GM19324 (cell line): ENCODE results near the gene ACSL4.
"Not testable (repeated sequence)": the region's sequence is repeated elsewhere in the genome, so short reads cannot be mapped to it uniquely, and the experiment has no call there.

ENCODE experiments used
- ATAC-seq: cut with Tn5 transposase; IDR thresholded peaks from one replicate; pipeline ENCODE4 v1.9.1; 2021; ENCODE audit warnings: mild to moderate bottlenecking, moderate library complexity; ENCODE audit not compliant: unreplicated experiment, low FRiP score

Gene ACSL4

DNA sequence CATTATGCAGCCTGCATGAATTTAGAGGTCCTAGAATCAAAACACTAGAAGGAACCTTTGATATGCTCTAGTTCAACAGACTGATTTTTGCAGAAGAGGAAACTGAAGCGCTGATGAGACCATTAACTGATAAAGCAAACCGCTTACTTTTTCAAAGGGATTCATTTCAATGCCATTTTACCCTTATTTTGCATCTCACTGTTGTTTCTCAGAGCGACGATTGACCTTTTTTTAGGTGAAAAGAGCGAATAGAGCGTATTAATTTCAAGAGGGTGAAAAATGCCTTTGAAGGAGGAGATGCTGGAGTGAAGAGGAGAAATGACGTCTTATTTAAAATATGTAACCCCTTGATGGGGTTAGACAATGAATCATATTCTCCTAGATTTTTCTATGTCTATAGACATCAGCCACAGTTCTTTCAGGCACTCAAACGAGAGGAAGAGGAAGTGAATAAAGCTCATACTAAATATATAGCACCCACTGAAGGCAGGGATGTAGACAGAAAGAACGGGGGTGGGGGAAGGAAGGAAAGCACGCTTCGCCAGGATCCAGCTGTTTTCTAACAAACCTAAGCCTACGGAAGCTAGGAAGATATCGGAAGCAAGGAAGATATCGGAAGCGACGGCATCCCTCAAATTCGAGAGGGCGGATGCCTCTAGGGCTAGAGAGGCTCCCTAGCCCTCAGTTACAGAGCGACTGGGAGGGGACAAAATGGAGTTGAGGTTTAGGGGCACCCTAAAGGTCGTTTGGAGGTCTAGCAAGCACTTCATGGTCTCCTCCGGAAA, 848 bp downstream of the ACSL4 start:
- peak; percentile 21 for ATAC-seq

DNA sequence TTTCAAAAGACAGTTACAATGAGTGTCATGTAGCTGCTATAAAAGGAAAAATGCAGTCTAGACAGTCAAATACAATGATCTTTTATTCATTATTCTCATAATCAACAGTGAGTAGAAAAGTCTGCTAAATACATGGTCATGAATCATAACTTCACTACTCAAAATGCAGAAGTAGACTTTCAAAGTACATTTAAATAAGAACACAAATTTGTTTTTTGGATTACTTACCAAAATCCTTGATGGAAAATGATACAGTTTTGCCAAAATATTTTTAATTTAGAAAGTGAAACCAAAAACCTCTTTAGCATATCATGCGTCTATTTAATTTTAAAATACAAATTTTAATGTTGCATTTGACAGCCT, 4.9 kb downstream of the ACSL4 start:
- ATAC-seq: no peak

DNA sequence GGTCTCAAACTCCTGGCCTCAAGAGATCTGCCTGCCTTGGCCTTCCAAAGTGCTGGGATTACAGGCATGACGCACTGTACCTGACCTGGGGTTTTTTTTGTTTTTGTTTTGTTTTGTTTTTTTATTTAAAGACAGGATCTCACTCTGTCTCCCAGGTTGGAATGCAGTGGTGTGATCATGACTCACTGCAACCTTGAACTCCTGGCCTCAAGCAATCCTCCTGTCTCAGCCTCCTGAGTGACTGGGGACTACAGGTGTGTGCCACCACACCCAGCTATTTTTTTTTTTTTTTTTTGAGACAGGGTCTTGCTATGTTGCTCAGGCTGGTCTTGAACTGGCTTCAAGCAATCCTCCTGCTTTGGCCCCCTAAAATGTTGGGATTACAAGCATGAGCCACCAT, 8.1 kb downstream of the ACSL4 start:
- ATAC-seq: not testable (repeated sequence)

DNA sequence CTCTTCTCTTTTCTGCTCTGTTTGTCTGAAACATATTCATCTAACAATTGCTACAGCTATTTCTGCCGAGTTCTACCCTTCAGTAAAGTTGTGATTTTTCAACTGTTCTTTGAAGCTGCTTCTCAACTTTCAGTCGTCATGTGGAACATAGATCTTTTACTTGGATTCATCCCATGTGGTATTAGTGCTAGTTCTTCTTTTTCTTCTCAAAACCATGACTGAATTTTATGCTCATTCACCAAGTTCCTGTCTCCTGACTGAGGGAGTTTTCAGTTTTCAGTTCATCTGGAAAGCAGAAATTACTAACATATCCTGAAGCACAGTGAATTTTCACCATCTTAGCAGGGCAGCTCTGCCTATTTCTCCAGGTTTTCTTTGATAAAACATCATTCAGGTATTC, 12.1 kb downstream of the ACSL4 start:
- ATAC-seq: no peak

DNA sequence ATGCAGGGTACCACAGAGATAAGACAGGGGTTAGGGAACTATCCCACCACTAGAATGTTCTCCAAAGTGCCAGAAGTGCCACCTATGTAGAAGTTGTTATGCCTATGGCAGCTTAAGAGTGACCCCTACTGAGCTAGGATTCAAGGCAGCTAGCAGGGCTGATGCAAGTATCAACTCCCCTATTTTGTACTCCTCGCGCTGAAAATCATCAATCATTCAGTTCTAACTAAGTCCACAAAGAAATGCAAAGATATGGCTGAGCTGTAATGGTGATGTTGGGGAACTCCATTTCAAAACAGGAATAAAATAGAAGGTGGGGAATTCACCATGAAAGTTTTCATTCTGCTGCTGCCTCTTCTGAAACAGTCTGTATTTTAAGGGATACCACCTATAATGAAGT, 13.8 kb downstream of the ACSL4 start:
- no peak for ATAC-seq

DNA sequence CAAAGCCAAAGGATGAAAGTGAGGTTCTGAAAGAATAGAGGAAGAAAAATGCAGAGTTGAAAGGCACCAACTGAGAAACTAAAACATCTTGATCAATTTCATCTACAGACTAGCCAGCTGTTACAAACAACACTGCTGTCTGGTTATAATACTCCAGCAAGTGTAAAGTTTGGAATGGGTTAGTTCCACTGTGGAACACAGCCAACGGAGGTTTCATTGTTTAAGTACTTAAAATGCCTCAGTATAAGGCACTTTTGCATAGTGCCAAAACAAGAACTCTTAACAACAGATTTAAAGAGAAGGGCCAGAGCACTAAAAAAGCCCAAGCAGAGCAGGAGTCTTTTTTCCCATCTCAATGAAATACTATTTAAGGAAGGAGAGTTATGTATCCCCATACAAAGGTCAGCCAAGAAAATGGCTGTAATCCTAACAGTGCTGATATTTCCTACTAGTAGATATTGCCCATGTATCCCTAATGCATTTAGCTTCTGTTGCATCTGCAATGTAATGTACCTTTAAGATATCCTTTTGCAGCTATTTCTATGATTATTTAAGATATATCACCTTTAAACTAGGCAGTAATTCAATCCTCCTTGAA, 16.5 kb downstream of the ACSL4 start:
- ATAC-seq: no peak

DNA sequence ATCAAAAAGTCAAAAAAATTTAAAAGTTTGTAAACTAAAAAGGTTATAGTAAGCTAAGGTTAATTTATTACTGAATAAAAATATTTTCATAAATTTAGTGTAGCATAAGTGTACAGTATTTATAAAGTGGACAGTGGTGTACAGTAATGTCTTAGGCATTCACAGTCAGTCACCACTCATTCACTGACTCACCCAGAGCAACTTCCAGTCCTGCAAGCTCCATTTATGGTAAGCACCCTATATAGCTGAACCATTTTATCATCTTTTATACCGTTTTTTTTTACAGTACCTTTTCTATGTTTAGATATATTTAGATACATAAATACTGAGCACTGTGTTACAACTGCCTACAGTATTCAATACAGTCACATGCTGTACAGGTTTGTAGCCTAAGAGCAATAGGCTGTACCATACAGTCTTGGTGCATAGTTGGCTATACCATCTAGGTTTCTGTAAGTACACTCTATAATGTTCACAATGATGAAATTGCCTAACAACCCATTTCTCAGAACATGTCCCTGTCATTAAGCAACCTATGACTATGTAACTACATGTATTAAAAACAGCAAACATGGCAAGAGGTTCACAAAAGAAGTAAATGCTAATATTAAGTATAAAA, 18.6 kb downstream of the ACSL4 start:
- no peak for ATAC-seq

DNA sequence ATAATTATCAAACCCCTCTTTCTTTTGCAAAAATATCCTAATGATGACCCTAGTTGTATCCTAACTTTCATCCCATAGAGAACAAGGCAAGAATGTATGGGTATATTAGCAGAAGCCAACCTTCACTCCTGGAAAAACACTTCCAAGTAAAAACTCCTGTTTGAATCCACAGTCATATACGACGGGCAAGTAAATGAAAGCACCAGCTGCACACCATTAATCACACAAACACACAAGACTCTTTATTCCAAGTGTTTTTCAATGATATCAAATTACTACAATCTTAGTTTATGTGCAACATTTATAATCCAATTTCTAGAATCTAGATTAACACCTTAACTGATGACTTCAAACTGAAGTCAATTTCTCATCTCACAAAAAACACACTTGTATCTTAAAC, 22.9 kb downstream of the ACSL4 start:
- ATAC-seq: no peak

DNA sequence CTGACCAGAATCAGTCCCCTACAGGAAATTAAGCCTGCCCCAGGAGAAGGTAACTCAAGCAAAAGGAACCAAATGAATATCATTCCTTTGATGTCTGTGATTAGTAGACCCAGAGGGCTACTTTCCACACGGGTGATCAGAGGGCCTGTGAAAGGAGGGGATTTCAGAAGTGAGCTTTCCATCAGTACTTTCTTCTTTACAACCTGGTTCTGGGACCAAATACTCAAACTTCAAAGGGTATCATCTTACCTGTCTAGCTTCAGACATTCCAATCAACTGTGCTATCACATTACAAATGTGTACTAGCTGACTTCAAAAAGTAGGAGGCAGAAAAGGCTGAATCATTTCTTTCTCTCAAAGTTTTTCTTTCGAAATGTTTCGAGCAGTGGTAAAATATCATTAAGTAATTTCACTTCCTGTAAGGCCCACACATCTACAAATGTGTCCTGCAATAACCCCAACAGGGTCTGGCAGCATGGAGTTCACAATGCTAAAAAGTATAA, 23.9 kb downstream of the ACSL4 start:
- ATAC-seq: peak; percentile 62

DNA sequence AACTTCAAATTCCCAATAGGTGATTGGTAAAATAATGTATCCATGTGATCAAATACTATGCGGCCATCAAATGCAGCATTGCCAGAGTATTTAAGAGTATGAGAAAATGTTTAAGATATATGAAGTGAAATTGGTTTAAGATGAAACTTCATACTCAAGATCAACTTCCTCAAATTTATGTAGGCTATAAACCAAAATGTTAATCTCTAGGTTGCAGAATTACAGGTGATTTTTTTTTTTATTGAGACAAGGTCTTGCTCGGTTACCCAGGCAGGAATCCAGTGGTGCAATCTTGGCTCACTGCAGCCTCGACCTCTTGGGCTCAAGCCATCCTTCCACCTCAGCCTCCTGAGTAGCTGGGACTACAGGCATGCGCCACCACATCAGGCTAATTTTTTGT, 25.3 kb downstream of the ACSL4 start:
- no peak for ATAC-seq

DNA sequence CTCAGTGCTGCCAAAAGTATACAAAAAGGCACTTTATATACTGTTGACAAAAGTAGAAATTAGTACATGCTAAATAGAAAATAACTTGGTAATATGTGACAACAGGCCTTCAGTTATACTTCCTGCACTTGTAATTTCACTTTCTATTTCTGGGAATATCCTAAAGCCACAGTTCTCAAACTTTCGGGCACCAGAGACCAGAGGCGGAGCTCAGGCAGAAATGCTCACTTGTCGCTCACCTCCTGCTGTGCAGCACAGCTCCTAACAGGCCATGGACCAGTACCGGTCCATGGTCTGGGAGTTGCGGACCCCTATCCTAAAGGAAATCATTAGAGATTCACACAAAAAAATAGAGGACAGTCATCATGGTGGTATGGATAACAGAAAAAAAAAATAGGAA, 25.7 kb downstream of the ACSL4 start:
- ATAC-seq: no peak

DNA sequence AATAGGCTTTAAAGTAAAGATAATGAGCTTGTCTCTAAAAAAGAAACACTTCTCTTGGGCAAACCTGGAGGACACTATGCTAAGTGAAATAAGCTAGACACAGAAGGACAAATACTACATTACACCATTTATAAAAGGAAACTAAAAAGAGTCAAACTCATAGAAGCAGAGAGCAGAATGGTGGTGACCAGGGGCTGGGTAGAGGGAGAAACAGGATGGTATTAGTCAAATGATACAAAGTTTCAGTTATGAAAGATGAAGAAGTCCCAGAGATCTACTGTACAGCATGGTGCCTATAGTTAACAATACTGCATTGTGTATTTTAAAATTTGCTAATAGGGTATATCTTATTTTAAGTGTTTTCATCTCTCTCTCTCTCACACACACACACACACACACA, 28.5 kb downstream of the ACSL4 start:
- peak; percentile 65 for ATAC-seq

DNA sequence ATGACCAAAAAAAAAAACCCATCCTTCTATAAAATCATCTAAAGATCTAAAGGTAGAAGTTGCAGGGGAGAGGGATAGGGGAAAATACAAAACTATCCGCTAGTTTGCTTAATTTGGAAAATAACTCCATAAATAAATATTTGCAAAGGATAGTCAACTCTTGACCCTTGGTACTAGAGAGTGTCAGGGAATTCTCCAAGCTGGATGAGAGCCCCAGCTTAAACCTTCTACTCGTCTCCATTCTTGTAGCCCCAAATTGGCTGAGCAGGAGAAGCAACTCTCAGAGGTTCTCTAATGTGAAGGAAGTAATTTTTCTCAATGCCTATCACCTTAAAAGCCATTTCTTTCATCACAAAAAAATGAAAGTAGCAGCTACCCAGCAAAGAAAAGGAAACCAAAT, 35.2 kb downstream of the ACSL4 start:
- no peak for ATAC-seq

DNA sequence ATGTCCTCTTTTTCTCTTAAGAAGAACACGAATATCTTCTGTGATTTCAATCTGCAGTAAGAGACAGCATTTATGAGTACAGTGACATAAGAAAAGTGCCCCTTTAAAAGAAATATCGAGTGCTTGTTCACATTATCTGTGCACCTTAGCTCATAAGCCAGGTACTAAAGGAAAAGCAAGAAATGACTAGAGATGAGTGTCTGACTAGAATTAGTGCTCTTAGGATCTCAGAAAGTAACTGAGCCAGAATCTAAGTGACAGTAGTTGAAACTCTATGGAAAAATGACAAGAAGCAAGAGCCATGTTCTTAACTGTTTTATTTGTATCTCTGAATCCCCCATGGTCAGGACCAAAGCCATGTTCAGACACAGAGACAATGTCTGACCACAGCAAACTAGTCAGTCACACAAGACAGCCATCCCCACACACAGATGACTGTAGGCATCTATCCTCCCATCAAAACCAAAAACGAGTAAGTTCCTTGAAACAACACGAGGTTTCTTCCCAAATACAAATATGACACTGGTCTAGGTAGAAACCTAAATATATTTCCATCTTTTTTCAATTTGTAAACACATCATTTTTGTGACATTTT, 36.8 kb downstream of the ACSL4 start:
- no peak for ATAC-seq

DNA sequence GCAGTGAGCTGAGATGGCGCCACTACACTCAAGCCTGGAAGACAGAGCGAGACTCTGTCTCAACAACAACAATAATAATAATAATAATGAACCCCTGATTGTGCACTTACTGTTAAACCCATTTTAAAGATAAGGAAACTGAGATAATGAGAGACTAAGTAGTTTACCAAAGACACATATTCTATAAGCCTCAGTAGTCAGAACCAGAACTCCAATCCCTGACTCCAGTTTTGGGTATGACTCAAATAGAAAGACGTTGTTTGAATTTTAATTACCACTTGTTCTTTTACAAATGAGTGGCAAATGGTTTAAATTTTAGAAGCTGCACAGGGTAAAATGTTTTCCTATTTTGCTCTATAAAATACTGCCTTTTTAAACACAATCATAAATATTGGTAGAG, 37.4 kb downstream of the ACSL4 start:
- ATAC-seq: no peak

DNA sequence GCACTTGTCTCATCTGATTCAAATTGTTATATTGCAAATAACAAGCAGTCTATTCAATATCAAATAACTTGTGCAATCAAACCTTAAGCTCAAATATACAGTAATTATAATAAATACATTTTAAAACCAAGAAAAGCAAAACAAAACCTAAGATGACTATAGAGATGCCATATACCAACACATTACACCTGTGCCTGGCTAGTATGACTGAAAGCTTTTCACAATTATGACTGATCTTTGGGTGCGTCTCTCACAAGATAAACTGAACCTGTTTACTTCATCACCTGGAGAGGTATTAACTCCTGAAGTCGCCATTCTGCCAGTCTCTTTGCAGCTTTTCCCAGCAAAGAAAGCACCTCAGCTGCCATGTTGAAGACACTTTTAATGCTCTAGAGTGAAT, 41.3 kb downstream of the ACSL4 start:
- ATAC-seq: no peak

DNA sequence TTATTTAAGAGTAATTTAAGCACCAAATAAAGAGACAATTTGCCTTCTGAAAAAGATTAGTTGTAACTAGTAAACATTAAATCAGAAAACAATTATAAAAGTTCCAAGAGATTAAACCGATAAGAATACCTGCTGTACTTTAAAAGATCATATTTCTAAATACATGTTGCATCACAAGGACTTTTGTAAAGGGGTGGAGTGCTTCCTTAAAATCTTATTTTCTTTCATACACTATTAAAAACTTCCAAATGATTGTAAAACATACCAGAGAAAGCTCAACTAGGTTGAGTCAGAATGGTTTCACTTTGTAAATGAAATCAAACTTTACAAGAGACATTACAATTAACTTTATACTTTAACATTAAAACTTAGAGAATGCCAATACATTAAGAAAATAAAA, 41.8 kb downstream of the ACSL4 start:
- no peak for ATAC-seq

DNA sequence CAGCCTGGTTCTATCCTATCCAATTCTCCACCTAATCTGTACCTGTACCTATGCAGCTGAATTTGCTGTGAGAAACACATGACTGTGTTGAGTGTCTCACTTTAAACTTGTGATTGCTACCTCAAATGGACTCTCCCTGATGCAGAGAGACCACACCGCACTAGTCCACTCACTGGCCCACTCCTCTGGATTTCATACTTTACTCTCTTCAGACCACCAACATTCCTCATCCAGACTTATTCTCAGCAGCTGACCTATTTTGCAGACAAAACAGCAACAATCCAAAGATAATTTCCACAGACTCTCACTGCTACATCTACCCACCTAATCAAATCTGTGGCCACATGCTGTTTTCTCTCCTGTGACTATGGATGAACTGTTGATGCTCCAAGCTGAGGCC, 45.2 kb downstream of the ACSL4 start:
- no peak for ATAC-seq

DNA sequence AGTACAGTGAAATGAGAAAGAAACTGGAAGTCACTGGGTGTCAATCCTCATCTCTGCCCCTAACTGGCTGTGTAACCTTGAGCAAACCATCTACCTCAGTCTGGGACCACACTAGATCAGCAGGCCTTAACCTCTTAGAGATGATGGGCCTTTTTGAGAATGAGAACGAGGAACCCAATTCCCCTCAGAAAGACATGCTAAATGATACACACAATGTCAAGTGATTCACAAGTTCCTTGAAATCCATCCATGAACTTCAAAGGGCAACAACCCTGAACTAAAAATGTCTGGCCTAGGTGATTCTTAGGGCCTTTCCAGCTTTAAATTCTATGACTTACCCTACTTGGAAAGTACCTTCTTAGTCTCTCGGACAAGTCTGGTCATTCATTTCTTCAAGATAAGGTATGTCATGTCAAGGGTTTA, 47.4 kb downstream of the ACSL4 start:
- no peak for ATAC-seq

DNA sequence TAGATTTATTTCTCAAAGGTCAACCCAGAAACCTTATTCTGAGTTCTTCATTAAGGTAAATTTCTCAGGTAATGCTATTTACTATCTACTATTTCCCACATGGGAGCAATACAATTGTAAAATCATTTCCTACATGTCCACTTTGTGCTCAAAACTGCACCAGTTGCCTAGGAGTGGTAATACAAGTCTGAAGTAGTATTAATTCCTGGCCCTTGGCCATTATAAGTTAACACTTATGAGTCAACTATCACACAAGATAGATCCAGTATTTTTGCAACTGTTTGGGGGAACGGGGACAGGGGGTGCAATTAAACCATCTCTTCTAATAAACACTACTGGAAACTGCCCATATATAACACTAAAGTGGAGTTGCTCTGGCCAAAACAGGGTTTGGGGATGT, 48.9 kb downstream of the ACSL4 start:
- ATAC-seq: no peak

DNA sequence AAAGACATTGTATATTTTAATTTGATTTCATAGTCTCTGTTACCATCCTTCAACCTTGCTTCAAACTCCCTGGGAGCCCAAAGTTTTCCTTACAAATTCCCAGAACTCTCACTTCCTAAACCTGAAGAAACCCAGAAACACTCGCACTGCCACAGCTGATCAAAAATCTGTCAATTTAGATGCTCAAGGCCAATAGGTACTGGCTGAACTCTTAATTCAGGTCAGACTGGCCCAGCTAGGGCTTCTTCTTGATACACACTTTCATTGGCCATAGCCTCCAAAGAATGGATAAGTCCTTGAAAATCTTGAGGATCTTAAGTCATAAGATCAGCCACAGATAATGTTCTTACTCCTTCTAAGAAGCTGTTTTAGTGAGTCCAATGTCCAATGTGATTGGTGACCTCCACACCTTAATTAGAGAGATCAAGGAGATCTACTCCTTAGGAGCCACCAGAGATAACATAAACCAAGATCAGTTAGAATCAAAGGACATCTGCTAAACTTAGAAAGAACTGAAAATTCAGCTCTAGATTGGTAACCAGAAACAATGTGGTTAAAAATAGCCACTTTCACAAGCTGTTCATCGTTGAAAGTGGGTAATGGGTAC, 51.5 kb downstream of the ACSL4 start:
- no peak for ATAC-seq
